ENCODE results near the gene LOXHD1.

DNA sequence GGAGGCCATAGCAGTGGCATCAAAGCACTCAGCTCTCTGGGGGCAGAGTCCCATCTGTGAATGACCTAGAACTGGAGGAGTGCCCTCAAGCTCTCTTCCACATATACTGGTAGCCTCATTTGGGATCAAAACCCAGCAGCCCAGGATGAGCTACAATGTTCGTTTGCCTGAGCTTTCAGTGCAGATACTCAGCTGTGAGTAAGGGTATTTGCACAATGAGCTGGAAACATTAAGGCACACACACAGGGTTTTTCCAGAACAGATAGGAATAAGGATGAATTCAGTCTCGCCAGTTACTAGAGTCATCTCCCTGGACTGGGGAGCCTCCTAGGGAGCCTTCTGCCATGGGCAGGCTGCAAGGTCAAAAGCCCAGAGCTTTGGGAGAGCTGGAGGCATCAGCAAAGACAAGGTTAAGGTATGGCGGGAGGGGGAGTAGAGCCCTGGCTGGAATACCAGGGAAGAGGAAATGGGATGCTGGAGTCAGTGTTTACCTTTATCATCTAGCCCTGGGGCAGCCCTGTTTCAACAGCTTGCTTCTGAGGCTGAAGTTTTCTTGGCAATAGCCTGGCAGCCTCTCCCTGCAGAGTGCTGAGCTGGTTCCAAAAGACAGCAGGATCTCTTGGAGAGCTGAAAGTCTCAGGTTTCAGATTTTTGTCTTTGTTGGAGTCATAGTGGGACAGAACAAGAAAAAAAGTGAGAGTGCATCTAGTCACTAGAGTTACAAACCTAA is 187.7 kb downstream of the LOXHD1 start:
- TF ChIP-seq CTCF (conservative IDR thresholded peaks at IDR 0.05 in 1 of 2, IDR thresholded peaks at IDR 0.05 in 1 of 2; ENCODE audit: extremely low read depth in 1 of 2, insufficient read depth in 1 of 2, low read depth in 1 of 2, low read length in 2 of 2) (no peak), EZH2 (IDR thresholded peaks at IDR 0.05; ENCODE audit: borderline replicate concordance, low read length) (no peak)
